Cardiac muscle cell (in vitro differentiated cells and primary cell): ENCODE data around the gene STRA8. TPM values are rescaled to one million over a fixed set of nuclear protein-coding genes. Genes with fewer than 3 reads are reported as not detected.

ENCODE experiments used
- DNase-seq, 2 donors: peaks; one replicate each; pipeline versions ENCODE4 v3.0.0 to v3.0.0-alpha.2; 2010 to 2017; ENCODE audit warnings: low read depth in 1 of 2, low spot score in 1 of 2
- H3K27ac ChIP-seq: fragments of 200-600 bp; sonication (generic); 2 replicates; pipeline ENCODE4 v1.5.1; 2016
- H3K27me3 ChIP-seq: fragments of 200-600 bp; sonication (generic); 2 replicates; pipeline ENCODE4 v1.6.0; 2016; ENCODE audit warnings: control low read depth
- H3K36me3 ChIP-seq: fragments of 200-600 bp; sonication (generic); 2 replicates; pipeline ENCODE4 v1.5.1; 2016; ENCODE audit warnings: control low read depth
- H3K4me1 ChIP-seq: fragments of 200-600 bp; sonication (generic); 2 replicates; pipeline ENCODE4 v1.8.1; 2017; ENCODE audit warnings: low read depth, mild to moderate bottlenecking, mixed run types
- H3K4me3 ChIP-seq: fragments of 200-600 bp; sonication (generic); 2 replicates; pipeline ENCODE4 v1.5.1; 2016; ENCODE audit warnings: mild to moderate bottlenecking
- H3K9me3 ChIP-seq: fragments of 200-600 bp; sonication (generic); 2 replicates; pipeline ENCODE4 v1.5.1; 2017; ENCODE audit warnings: low read depth, mild to moderate bottlenecking, control low read depth
- CTCF ChIP-seq: IDR thresholded peaks from 2 replicates; pipeline ENCODE4 v1.5.1; 2012; ENCODE audit warnings: low read depth, mild to moderate bottlenecking, low read length
- polyA plus RNA-seq: library from polyadenylated mRNA; unstranded; fragments of >200 nt; fragmentation: Nextera tagmentation; extraction: Ambion mirVana; gene quantifications from 2 replicates; pipeline ENCODE4 v1.2.1, GENCODE V29; 2016
- total RNA-seq: library from RNA; depleted of rRNA; stranded (reverse); fragments of >200 nt; gene quantifications from 2 replicates; pipeline ENCODE4 v1.2.3, GENCODE V29; 2016

STRA8 gene
- total and polyA plus RNA-seq, 2 experiments from 2014 or later, result not detected

DNA sequence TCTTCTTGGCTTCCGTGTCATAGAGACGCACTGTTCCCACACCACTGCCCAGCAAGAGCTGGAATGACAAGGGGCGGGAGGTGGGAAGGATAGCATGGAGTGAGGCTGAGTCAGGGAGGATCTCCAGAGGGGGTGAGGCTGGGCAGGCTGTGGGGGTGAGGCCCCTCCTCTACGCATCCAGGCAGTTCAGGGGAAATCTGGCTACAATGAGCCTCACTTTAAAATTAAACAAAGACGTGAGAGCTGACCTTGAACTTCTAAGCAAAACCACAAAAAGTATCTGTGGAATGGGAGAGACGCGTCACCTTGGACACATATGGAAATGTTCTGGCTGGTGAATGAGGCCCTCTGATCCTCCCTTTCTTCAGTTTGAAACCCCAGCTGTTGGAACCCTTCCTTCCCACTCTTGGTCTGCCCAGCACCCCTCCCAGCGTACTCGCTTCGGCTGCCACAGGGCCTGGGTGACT, 40.0 kb upstream of the STRA8 start:
- Histone ChIP-seq H3K27ac (no peak overlapping the region), H3K9me3 (no peaks in the 10 kb centered on the region), H3K4me1 (no peaks in the 10 kb centered on the region), H3K27me3 (no peaks in the 10 kb centered on the region), H3K36me3 (peaks cover 29% of the 10 kb centered on the region), H3K4me3 (no peak overlapping the region)
- no peak for TF ChIP-seq CTCF
- peak in 1 of 2 donors; percentile 44 for DNase-seq

DNA sequence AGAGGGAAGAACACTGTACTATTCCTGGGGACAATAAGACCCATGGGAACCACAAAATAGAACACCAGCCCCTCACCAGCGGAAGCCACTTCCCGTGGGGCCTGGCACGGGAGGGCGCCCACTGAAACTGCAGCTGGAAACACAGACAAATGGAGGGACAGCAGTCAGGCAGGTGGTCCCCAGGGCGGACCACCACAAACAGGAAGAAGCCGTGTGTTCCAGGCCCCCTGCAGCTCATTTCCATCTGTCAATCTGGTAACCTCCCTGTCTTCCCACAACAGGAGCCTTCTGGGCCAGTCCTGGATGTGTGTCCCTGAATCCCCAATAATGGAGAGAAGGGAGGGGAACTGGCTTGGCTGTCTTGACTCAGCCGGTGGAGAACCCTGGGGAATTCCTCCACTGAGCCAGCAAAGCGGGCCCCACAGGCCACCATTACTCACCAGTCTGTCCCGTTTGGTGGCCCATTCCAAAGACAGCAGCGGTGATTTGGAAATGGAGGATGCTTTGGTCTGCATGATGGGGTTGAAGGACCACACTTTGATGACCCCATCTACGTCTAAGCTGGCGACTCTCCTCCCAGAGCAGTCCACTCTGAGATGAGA, 39.0 kb upstream of the STRA8 start:
- Histone ChIP-seq H3K27ac (no peak overlapping the region), H3K4me1 (no peaks in the 10 kb centered on the region), H3K4me3 (no peak overlapping the region), H3K36me3 (peaks cover 23% of the 10 kb centered on the region), H3K9me3 (no peaks in the 10 kb centered on the region), H3K27me3 (no peaks in the 10 kb centered on the region)
- DNase-seq, result no peak
- TF ChIP-seq CTCF, result no peak

DNA sequence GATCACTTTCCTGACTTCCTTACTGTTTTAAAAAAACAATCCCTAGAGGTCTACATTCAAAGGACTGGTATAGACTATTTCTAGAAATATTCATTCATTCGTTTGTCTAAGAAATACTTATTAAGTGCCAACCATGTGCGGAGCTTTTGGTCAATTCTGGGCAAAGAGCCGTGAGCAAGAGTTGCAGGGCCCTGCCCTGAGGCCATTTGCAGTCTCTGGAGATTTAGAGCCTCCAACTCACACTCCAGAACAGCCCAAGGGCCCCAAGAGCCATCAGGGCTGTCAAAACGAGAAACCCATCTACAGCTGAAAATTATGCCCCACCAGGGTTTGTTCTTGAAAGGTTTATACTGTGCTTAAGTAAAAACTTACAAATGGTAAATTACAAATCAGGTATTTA, 38.5 kb upstream of the STRA8 start:
- no peak overlapping the region for H3K27ac ChIP-seq

DNA sequence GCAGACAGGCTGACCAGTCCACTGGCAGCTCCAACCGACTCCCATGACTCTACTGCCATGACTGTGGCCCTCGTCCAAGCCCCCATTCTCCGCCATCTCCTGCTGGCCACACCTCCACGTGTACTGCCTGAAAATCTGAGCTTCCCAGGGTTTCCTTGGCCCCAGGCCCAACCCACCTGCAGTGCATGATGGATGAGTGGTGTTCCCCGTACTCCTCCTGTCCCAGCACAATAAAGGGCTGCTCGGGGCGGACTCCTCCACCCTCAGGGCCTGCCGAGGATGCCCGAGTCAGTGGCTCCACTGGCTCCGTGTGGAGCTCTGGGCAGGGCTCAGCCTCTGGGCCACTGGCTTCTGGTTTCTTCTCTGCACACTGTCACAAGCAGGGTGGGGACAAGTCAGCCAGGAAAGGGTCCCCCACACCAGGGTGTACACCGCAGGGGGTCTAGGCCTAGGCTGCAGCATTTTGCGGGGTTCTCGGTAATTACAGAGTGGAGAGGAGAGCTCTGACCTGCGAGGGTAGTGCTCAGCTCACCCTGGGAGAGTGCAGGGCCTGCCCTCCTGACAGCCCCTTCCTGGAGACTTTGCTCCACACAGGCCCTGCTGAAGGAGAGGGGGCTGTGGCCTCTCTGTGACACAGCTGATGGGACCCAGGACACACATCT, 37.5 kb upstream of the STRA8 start:
- no peak for TF ChIP-seq CTCF
- Histone ChIP-seq H3K4me1 (peaks cover 8% of the 10 kb centered on the region), H3K9me3 (no peaks in the 10 kb centered on the region), H3K4me3 (no peak overlapping the region), H3K27me3 (no peaks in the 10 kb centered on the region), H3K36me3 (peaks cover 23% of the 10 kb centered on the region), H3K27ac (no peak overlapping the region)
- DNase-seq, result no peak

More for the DNA sequence above, 38.5 kb upstream of the STRA8 start:
- H3K27me3 ChIP-seq, result no peaks in the 10 kb centered on the region
- no peaks in the 10 kb centered on the region for H3K4me1 ChIP-seq
- no peaks in the 10 kb centered on the region for H3K9me3 ChIP-seq
- H3K36me3 ChIP-seq, result peaks cover 23% of the 10 kb centered on the region
- no peak for DNase-seq
- H3K4me3 ChIP-seq, result no peak overlapping the region
- TF ChIP-seq CTCF, result no peak

- DNase-seq, result no peak
- peaks cover 12% of the 10 kb centered on the region for H3K4me1 ChIP-seq
- TF ChIP-seq CTCF, result no peak
Observed at GRCh38 chr7:135197343-135197742, 36.3 kb upstream of the STRA8 start.

More at GRCh38 chr7:135197343-135197742, 36.3 kb upstream of the STRA8 start:
- no peaks in the 10 kb centered on the region for H3K9me3 ChIP-seq
- no peak overlapping the region for H3K27ac ChIP-seq
- no peaks in the 10 kb centered on the region for H3K27me3 ChIP-seq
- H3K36me3 ChIP-seq, result peaks cover 23% of the 10 kb centered on the region
- H3K4me3 ChIP-seq, result no peak overlapping the region
